SU-DHL-6 (cell line): ENCODE measurements around the gene SPTLC2.

Experiments
- H2AFZ ChIP-seq: fragments of 200-600 bp; sonication (generic); 2 replicates; pipeline ENCODE4 v1.6.1; 2014; ENCODE audit warnings: low read depth, mild to moderate bottlenecking, moderate library complexity, mixed read lengths, antibody characterized with exemption, low read length; ENCODE audit not compliant: severe bottlenecking
- H3F3A ChIP-seq: fragments of 200-600 bp; shearing (Covaris generic); 2 replicates; pipeline ENCODE4 v1.6.0; 2016; ENCODE audit warnings: antibody characterized with exemption, mild to moderate bottlenecking; ENCODE audit not compliant: insufficient read depth
- H3K27ac ChIP-seq: fragments of 200-600 bp; sonication (generic); 2 replicates; pipeline ENCODE4 v1.5.1; 2016; ENCODE audit warnings: low read depth, mild to moderate bottlenecking, low read length, moderate library complexity, mixed read lengths
- H3K27me3 ChIP-seq: fragments of 200-600 bp; sonication (generic), shearing (Covaris generic); 2 replicates; pipeline ENCODE4 v1.6.0; 2014; ENCODE audit warnings: mild to moderate bottlenecking, low read length
- H3K36me3 ChIP-seq: fragments of 200-600 bp; sonication (generic); 2 replicates; pipeline ENCODE4 v1.6.1; 2014; ENCODE audit warnings: mild to moderate bottlenecking, low read length, mixed read lengths
- H3K4me2 ChIP-seq: fragments of 300-600, 200-600 bp; shearing (Covaris generic), sonication (generic); 2 replicates; pipeline ENCODE4 v1.6.0; 2014; ENCODE audit warnings: low read length, low read depth, mild to moderate bottlenecking; ENCODE audit not compliant: poor library complexity, severe bottlenecking
- H3K4me3 ChIP-seq: fragments of 200-600 bp; sonication (generic); 2 replicates; pipeline ENCODE4 v1.5.1; 2014; ENCODE audit warnings: antibody characterized with exemption, low read length, mild to moderate bottlenecking, mixed read lengths; ENCODE audit not compliant: insufficient read depth, poor library complexity, severe bottlenecking
- H3K79me2 ChIP-seq: fragments of 200-600 bp; sonication (generic); 2 replicates; pipeline ENCODE4 v1.6.1; 2014; ENCODE audit warnings: mild to moderate bottlenecking, low read length, moderate library complexity; ENCODE audit not compliant: insufficient read depth
- H3K9ac ChIP-seq: fragments of 200-600 bp; sonication (generic); 2 replicates; pipeline ENCODE4 v1.7.0; 2014; ENCODE audit warnings: mild to moderate bottlenecking, low read length
- H3K9me2 ChIP-seq: fragments of 200-600 bp; sonication (generic); replicated peaks from 2 replicates; pipeline ENCODE4 v1.6.1; 2014; ENCODE audit warnings: low read length; ENCODE audit not compliant: insufficient read depth
- H3K9me3 ChIP-seq: fragments of 200-600 bp; sonication (generic); 2 replicates; pipeline ENCODE4 v1.6.1; 2014; ENCODE audit warnings: low read length, mixed read lengths; ENCODE audit not compliant: insufficient read depth
- H4K20me1 ChIP-seq: fragments of 200-600 bp; sonication (generic); 2 replicates; pipeline ENCODE4 v1.6.1; 2014; ENCODE audit warnings: low read depth, mild to moderate bottlenecking, antibody characterized with exemption, low read length, moderate library complexity, mixed read lengths
- CTCF ChIP-seq: fragments of 200-600 bp; sonication (generic); IDR thresholded peaks from one replicate; pipeline ENCODE4 v1.5.1; 2017; ENCODE audit warnings: antibody characterized with exemption, mild to moderate bottlenecking, low read length, moderate library complexity; ENCODE audit not compliant: insufficient read depth, poor library complexity, severe bottlenecking
- EZH2phosphoT487 ChIP-seq: fragments of 200-600 bp; sonication (generic), shearing (Covaris generic); conservative IDR thresholded peaks from 2 replicates; pipeline ENCODE4 v1.6.1; 2018; ENCODE audit warnings: mild to moderate bottlenecking, antibody characterized with exemption, low read length, moderate library complexity, mixed read lengths

Gene SPTLC2

GRCh38 chr14:77470224-77470870 lies 146.1 kb downstream of the SPTLC2 start:
- H3K27ac ChIP-seq = no peak overlapping the region
- H3F3A ChIP-seq = peaks cover 13% of the 10 kb centered on the region
- H3K79me2 ChIP-seq = no peaks in the 10 kb centered on the region
- H4K20me1 ChIP-seq = no peaks in the 10 kb centered on the region
- H3K4me2 ChIP-seq = no peak overlapping the region
- no peak overlapping the region for H2AFZ ChIP-seq
- no peaks in the 10 kb centered on the region for H3K27me3 ChIP-seq
- H3K9ac ChIP-seq = no peak overlapping the region
- no peaks in the 10 kb centered on the region for H3K9me3 ChIP-seq
- H3K4me3 ChIP-seq = no peak overlapping the region
- no peaks in the 10 kb centered on the region for H3K9me2 ChIP-seq
- H3K36me3 ChIP-seq = peaks cover 10% of the 10 kb centered on the region; the same call in 1 of the 2 replicates
- TF ChIP-seq CTCF (no peak), EZH2phosphoT487 (no peak)

GRCh38 chr14:77469539-77469938 lies 146.9 kb downstream of the SPTLC2 start:
- H4K20me1 ChIP-seq = no peaks in the 10 kb centered on the region

DNA sequence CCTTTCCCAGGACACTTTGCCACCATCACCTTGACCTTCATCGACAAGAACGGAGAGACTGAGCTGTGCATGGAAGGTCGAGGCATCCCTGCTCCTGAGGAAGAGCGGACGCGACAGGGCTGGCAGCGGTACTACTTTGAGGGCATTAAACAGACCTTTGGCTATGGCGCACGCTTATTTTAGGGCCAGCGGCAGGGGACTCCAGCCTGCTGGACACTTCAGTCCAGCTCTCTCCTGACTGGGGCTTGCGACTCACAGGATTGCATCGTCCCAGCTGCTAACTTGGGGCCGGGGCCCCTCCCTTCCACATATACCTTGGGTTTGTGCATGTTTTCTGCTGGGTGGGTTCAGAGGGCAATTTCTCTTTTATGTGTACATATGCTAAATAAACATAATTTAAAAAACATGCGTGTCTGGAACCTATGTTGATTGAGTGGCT lies 147.4 kb downstream of the SPTLC2 start:
- Histone ChIP-seq H3K4me3 (no peak overlapping the region), H3K9me2 (no peaks in the 10 kb centered on the region), H3F3A (peaks cover 13% of the 10 kb centered on the region), H3K9me3 (no peaks in the 10 kb centered on the region), H3K9ac (no peak overlapping the region), H3K4me2 (no peak overlapping the region), H3K36me3 (peaks cover 15% of the 10 kb centered on the region; the same call in 1 of the 2 replicates), H2AFZ (no peak overlapping the region), H3K27me3 (no peaks in the 10 kb centered on the region), H3K27ac (no peak overlapping the region), H3K79me2 (no peaks in the 10 kb centered on the region), H4K20me1 (no peaks in the 10 kb centered on the region)
- TF ChIP-seq CTCF = no peak
- TF ChIP-seq EZH2phosphoT487 = no peak

More at GRCh38 chr14:77469539-77469938, 146.9 kb downstream of the SPTLC2 start:
- no peaks in the 10 kb centered on the region for H3K27me3 ChIP-seq
- peaks cover 13% of the 10 kb centered on the region for H3F3A ChIP-seq
- H3K9me2 ChIP-seq = no peaks in the 10 kb centered on the region
- H3K4me2 ChIP-seq = no peak overlapping the region
- H2AFZ ChIP-seq = no peak overlapping the region
- H3K79me2 ChIP-seq = no peaks in the 10 kb centered on the region
- no peak overlapping the region for H3K27ac ChIP-seq
- TF ChIP-seq CTCF = no peak
- no peak for TF ChIP-seq EZH2phosphoT487
- H3K36me3 ChIP-seq = peaks cover 15% of the 10 kb centered on the region; the same call in 1 of the 2 replicates
- H3K9me3 ChIP-seq = no peaks in the 10 kb centered on the region
- no peak overlapping the region for H3K4me3 ChIP-seq
- no peak overlapping the region for H3K9ac ChIP-seq
